ENCODE data around the gene MDFIC.
A peak's percentile ranks its signal among the peaks of the same experiment; 100 is the strongest.

MDFIC gene

DNA sequence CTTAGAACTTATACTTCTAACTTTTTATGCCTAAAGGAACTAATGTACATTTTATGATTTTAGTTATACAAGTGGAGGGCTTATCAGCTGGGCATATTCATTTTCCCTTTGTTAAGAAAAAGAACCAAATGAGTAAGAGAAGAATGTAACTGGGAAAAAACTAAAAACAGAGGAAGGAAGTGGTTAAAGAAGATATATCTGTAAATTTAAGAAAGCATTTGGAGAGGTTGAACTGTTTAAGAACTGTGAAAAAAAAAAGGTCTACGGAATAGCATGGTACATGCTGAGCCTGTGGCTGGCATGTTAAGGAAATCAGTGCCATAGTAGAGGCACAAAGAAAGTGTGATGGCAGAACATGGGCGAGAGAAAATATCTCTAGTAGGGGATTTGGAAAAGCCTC lies 6.2 kb downstream of the MDFIC start:
- no peak for DNase-seq

DNA sequence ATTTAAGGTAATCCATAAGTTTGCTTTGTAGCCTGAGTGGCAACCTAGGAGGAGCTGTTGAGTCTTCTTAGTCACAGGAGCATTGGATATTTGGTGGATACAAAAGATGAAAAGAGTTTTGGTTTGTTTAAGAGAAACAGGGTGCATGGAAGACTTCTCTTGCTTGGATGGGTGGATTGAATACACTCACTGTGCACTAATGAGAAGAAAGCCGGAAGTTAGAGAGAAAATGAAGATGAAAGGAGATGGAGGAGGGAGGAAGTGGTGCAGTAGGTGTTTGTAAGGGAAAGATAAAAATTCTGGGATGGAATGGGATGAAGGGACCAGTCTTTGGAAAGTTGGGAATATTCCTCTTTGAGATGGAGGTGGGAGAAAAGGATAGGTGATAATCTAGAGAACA lies 7.7 kb downstream of the MDFIC start:
- no peak for DNase-seq

- no peak for DNase-seq
Observed at GRCh38 chr7:114930107-114930661, 8.3 kb downstream of the MDFIC start.

DNA sequence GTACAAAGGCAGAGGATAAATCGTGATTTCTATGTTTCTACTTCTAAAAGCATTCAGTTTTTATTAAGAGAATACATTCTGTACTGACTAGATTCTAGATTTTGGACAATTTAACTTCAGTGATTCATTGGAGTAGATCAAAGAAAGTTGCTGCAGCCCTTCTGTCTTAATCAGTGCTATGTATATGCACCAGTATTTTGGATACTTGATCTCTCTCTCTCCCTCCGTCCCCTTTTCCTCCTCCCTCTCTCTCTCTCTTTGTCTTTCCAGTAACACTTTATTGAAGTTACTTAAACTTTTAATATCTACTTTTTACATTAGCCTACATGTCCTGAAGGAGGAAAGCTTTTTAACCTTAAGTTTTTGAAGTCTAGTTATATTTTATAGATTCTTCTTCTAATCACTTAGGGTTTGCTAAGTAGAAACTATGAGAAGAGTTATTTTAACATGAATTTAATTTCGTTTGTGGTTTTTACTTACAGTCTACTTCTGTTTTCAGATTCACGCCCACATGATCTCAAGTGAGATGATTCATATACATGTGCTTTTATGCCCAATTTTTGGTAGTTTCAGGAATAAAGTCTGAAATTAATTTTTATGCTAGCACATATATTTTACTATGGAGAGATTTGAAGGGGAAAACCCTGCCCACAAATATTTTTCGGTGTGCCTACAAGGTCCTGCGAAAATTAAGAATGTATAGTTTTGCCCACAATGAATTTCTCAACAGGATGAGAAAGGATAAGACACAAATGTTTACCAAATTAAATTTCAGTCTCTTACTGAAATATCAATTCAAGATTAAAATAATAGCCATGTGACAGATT lies 9.1 kb downstream of the MDFIC start:
- peak; percentile 28 for DNase-seq

DNA sequence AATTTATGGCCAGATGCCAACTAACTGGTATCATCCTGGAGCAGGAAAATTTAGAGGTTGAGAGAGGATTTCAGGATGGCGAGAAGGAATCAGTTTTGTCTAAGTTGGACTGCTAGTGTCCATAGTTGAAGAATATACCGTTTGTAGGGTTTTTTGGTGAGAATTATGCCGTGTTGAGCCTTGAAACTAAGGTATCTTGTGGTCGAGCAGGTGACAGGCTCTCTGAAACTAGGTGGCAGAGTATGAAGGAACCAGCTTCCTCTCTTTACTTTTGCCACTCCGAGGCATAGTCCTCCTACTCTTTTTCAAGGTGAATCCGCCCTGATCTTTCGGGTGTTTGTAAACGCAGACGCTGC lies 9.7 kb downstream of the MDFIC start:
- DNase-seq = no peak

DNA sequence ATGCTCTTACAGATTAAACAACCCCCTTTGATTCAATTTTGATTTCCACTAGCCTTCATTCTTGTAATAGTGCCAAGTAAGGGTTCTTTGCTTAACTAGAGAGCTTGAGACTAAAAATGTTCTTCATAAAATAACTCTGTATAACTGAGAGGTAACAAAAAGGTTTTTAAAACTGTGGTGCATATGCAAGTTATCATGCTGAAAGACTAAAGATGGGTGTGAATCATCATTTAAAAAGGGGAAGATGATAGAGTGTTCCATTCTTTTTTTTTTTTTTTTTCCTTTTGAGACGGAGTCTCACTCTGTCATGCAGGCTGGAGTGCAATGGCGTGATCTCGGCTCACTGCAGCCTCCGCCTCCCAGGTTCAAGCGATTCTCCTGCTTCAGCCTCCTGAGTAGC lies 11.1 kb downstream of the MDFIC start:
- no peak for DNase-seq

GRCh38 chr7:114933658-114934057 lies 11.8 kb downstream of the MDFIC start:
- no peak for DNase-seq

GRCh38 chr7:114934086-114934485 lies 12.2 kb downstream of the MDFIC start:
- no peak for DNase-seq

- DNase-seq = no peak
Observed at GRCh38 chr7:114934713-114935112, 12.8 kb downstream of the MDFIC start.

- no peak for DNase-seq
Observed at GRCh38 chr7:114936471-114936870, 14.6 kb downstream of the MDFIC start.

DNA sequence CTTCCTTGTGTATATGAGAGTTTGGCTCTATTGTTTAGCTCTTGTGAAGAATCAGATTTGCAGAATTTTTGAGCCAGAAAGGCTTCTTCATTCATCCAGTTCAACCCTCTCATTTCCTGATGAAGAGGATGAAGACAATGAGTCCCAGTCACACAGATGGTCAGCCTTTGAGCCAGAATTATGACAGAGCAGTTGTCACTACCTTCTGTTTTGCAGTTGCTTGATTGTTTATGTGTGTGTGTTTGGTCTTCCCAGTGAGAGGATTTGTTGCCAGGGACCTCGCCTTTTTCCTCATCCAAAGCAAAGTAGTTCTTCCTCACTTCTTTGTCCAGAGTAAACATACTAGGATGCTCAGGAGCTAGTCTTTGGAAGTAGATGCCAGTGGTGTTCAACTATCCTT lies 15.6 kb downstream of the MDFIC start:
- DNase-seq = no peak

- DNase-seq = no peak
Observed at GRCh38 chr7:114938785-114939184, 16.9 kb downstream of the MDFIC start.

- DNase-seq = no peak
Observed at GRCh38 chr7:114939484-114940097, 17.7 kb downstream of the MDFIC start.

DNA sequence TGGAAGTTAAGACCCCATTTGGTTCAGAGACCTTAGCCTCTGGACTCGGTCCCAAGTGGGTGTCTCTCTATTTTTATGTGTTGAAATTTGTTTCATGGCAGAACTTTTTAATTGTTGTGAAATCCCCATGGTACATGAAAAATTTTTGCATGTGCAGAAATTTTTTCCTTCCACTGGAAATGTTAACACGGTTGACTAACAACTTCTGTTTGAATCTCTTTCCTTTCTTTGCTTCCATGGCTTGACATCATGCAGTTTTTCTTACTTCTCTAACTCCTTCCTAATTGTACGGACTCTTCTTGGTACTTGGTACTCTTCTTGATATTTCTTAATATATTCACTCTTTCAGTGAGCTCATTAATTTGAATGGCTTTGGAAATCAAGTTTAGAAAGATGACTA lies 18.3 kb downstream of the MDFIC start:
- no peak for DNase-seq

DNA sequence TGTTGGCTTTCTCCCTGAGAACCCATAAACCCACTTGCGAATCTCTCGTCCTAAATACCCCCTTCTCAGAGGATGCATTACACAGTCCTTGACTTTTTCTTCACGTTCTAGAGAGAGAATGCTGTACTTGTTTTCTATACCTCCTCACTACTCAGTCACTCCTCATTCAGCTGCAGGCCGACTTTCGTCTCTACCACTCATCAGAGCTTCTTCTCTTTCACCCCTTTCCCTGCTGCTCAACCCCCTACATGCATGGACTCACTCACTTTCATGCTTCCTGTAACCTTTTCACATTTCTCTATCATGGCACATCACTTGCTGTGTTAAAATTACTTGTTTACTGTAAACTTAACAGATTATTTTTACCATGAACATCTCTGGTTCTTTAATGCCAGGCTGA lies 19.8 kb downstream of the MDFIC start:
- DNase-seq = no peak

GRCh38 chr7:114942446-114943175 lies 20.7 kb downstream of the MDFIC start:
- DNase-seq = peak; percentile 22

- DNase-seq = no peak
Observed at GRCh38 chr7:114943530-114943929, 21.6 kb downstream of the MDFIC start.

- DNase-seq = no peak
Observed at GRCh38 chr7:114943953-114944744, 22.3 kb downstream of the MDFIC start.

- DNase-seq = no peak
Observed at GRCh38 chr7:114944745-114945625, 23.1 kb downstream of the MDFIC start.

DNA sequence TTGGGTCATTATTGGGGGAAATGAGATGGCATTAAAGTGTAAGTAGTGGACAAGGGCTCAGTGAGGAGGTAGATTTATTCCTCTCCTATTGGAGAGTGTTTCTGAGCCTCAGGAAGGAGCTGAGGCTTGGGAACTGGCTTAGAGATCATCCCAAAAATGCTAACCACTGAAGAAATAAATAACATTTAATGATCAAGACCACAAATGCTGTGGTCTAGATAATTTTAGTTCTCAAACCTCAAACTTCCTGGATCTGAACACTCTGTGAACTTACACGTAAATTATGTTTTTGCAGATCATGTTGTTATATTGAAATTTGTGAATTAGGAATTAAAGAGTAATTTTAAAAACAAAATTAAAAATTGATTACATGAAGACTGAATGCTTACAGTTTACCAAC lies 27.3 kb downstream of the MDFIC start:
- no peak for DNase-seq

GRCh38 chr7:114952296-114952695 lies 30.4 kb downstream of the MDFIC start:
- no peak for DNase-seq

- no peak for DNase-seq
Observed at GRCh38 chr7:114953724-114954123, 31.8 kb downstream of the MDFIC start.
